Stimulated activated CD8-positive, alpha-beta memory T cell treated with anti-CD3 and anti-CD28 coated beads, Interleukin-2, amount 100 ng/mL, for 1 hour (primary cell): ENCODE measurements around the gene CHEK2.
"Not testable (repeated sequence)": the region's sequence is repeated elsewhere in the genome, so short reads cannot be mapped to it uniquely, and the experiment has no call there.

ENCODE experiments used
- DNase-seq, 2 donors: peaks; one replicate each; pipeline ENCODE4 v3.0.0-alpha.2; 2020; ENCODE audit warnings: low read depth in 2 of 2

Gene CHEK2

GRCh38 chr22:28741200-28741784, 328 bp downstream of the CHEK2 start:
- DNase-seq: no peak

- not testable (repeated sequence) for DNase-seq
These were observed 2.7 kb downstream of the CHEK2 start for GRCh38 chr22:28738876-28739275.

- no peak for DNase-seq
These were observed 3.9 kb downstream of the CHEK2 start for GRCh38 chr22:28737701-28738100.

- no peak for DNase-seq
These were observed 5.1 kb downstream of the CHEK2 start for GRCh38 chr22:28736301-28737155.

- DNase-seq: no peak
These were observed 7.2 kb downstream of the CHEK2 start for GRCh38 chr22:28734393-28734792.

- no peak for DNase-seq
These were observed 11.4 kb downstream of the CHEK2 start for GRCh38 chr22:28730179-28730578.

GRCh38 chr22:28728621-28729313, 12.9 kb downstream of the CHEK2 start:
- no peak for DNase-seq

GRCh38 chr22:28728002-28728401, 13.6 kb downstream of the CHEK2 start:
- DNase-seq: no peak

- no peak for DNase-seq
These were observed 23.6 kb downstream of the CHEK2 start for GRCh38 chr22:28718044-28718443.

- no peak for DNase-seq
These were observed 24.9 kb downstream of the CHEK2 start for GRCh38 chr22:28716686-28717085.

GRCh38 chr22:28715611-28716010, 26.0 kb downstream of the CHEK2 start:
- no peak for DNase-seq

GRCh38 chr22:28714043-28714628, 27.5 kb downstream of the CHEK2 start:
- no peak for DNase-seq

GRCh38 chr22:28711820-28712777, 29.5 kb downstream of the CHEK2 start:
- no peak for DNase-seq

- DNase-seq: no peak
These were observed 30.3 kb downstream of the CHEK2 start for GRCh38 chr22:28711341-28711740.

GRCh38 chr22:28710576-28711191, 30.9 kb downstream of the CHEK2 start:
- no peak for DNase-seq

GRCh38 chr22:28710107-28710506, 31.5 kb downstream of the CHEK2 start:
- DNase-seq: no peak

GRCh38 chr22:28706845-28707244, 34.8 kb downstream of the CHEK2 start:
- DNase-seq: no peak

- DNase-seq: no peak
These were observed 38.2 kb downstream of the CHEK2 start for GRCh38 chr22:28703436-28703835.

GRCh38 chr22:28702891-28703290, 38.7 kb downstream of the CHEK2 start:
- no peak for DNase-seq

- not testable (repeated sequence) for DNase-seq
These were observed 48.4 kb downstream of the CHEK2 start for GRCh38 chr22:28693041-28693760.
